GM13976 (cell line): Measurements from ENCODE around the gene FOXB1.

Experiments
- DNase-seq: peaks from one replicate; pipeline ENCODE4 v3.0.0; 2012; ENCODE audit warnings: low spot score
- CTCF ChIP-seq: IDR thresholded peaks from 2 replicates; pipeline ENCODE4 v1.5.1; 2012; ENCODE audit warnings: borderline replicate concordance, mild to moderate bottlenecking; ENCODE audit not compliant: insufficient read depth; ENCODE audit errors: extremely low read depth, missing control alignments, control extremely low read depth
- in situ Hi-C: fragments of 300-500 bp; cut with MboI; formaldehyde crosslinking; loops from one replicate; pipeline ENCODE4 v1.12.0; 2022; ENCODE audit warnings: low sequenced_read_pairs, mixed read lengths, inconsistent platforms; ENCODE audit not compliant: unreplicated experiment

FOXB1 gene

GRCh38 chr15:60039316-60039715, 35.2 kb downstream of the FOXB1 start:
- no peak for DNase-seq
- TF ChIP-seq CTCF = no peak
- in situ Hi-C loops = no loop called here

- no peak for TF ChIP-seq CTCF
- in situ Hi-C loops = no loop called here
- no peak for DNase-seq
Observed at GRCh38 chr15:60043744-60044435, 39.8 kb downstream of the FOXB1 start.

GRCh38 chr15:60044636-60045270, 40.6 kb downstream of the FOXB1 start:
- in situ Hi-C loops = no loop called here
- TF ChIP-seq CTCF = no peak

GRCh38 chr15:60047701-60048100, 43.6 kb downstream of the FOXB1 start:
- in situ Hi-C loops = no loop called here
- TF ChIP-seq CTCF = no peak
- DNase-seq = no peak

More at GRCh38 chr15:60044636-60045270, 40.6 kb downstream of the FOXB1 start:
- DNase-seq = no peak

GRCh38 chr15:60049948-60050347, 45.8 kb downstream of the FOXB1 start:
- in situ Hi-C loops = no loop called here
- no peak for DNase-seq
- TF ChIP-seq CTCF = no peak

GRCh38 chr15:60052796-60053195, 48.7 kb downstream of the FOXB1 start:
- TF ChIP-seq CTCF = no peak
- in situ Hi-C loops = no loop called here
- DNase-seq = no peak
